WTC11 (cell line): ENCODE data around the gene VLDLR.

Source experiments
- CBFB ChIP-seq: sonication (generic); formaldehyde crosslinking; IDR thresholded peaks from 2 replicates; pipeline ENCODE4 v1.8.1; 2022; ENCODE audit warnings: mild to moderate bottlenecking, low read depth, missing genetic modification reagents
- CREM ChIP-seq: sonication (generic); formaldehyde crosslinking; IDR thresholded peaks from 2 replicates; pipeline ENCODE4 v1.8.1; 2022; ENCODE audit warnings: mild to moderate bottlenecking, missing genetic modification reagents, moderate library complexity
- KAT7 ChIP-seq: sonication (generic); formaldehyde crosslinking; IDR thresholded peaks from 2 replicates; pipeline ENCODE4 v1.8.1; 2023; ENCODE audit warnings: missing genetic modification reagents, mild to moderate bottlenecking, borderline replicate concordance
- SMAD3 ChIP-seq: sonication (generic); formaldehyde crosslinking; IDR thresholded peaks from 2 replicates; pipeline ENCODE4 v1.8.0; 2022; ENCODE audit warnings: missing genetic modification reagents, mild to moderate bottlenecking, borderline replicate concordance
- SOX15 ChIP-seq: fragments of 250-450 bp; sonication (Bioruptor Pico); IDR thresholded peaks from 2 replicates; pipeline ENCODE4 v1.9.0; 2021; ENCODE audit warnings: mild to moderate bottlenecking
- SP1 ChIP-seq: sonication (generic); formaldehyde crosslinking; conservative IDR thresholded peaks from 2 replicates; pipeline ENCODE4 v1.8.1; 2022; ENCODE audit warnings: missing genetic modification reagents
- ZNF263 ChIP-seq: sonication (generic); formaldehyde crosslinking; IDR thresholded peaks from 2 replicates; pipeline ENCODE4 v1.8.1; 2022; ENCODE audit warnings: low read depth, mild to moderate bottlenecking, moderate library complexity, missing genetic modification reagents
- TF ChIP-seq, protein P1 (sequence below): sonication (generic); formaldehyde crosslinking; IDR thresholded peaks from 2 replicates; pipeline ENCODE4 v1.8.0; 2022; ENCODE audit warnings: mild to moderate bottlenecking, missing genetic modification reagents
- TF ChIP-seq, protein P2 (sequence below): sonication (generic); formaldehyde crosslinking; IDR thresholded peaks from 2 replicates; pipeline ENCODE4 v1.8.0; 2023; ENCODE audit warnings: missing genetic modification reagents
- TF ChIP-seq, protein P3 (sequence below): sonication (generic); formaldehyde crosslinking; IDR thresholded peaks from 2 replicates; pipeline ENCODE4 v1.8.1; 2022; ENCODE audit warnings: mild to moderate bottlenecking, moderate library complexity, missing genetic modification reagents

DNA sequence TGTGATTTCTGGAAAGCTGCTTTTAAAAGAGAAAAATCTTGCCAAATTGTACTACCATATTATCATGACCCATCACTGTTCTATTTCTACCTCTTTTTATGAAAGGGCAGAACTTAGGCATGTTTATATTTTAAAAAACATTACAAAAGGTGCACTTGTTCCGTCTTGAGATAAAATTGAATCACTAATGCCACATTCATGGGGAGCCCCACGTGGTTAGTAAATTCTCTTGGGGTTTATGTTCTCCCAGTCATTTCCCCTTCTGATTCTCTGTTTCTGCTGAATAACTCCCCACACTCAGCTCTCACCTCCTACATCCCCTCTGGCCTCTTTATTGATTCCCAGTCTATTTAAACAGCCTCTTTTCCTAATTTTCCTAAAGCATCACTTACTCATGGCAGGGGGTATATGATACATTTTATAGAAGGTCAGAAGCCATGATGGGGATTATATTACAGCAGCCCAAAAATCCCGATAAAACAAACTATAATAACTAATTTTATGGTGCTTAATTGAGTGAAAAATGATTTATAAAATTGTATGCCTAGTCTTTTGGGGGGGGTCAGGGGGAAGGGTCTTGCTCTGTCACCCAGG, 19.7 kb upstream of the VLDLR start:
- TF ChIP-seq SP1 (CRISPR knock-in tag) = no peak
- TF ChIP-seq, protein P1, sequence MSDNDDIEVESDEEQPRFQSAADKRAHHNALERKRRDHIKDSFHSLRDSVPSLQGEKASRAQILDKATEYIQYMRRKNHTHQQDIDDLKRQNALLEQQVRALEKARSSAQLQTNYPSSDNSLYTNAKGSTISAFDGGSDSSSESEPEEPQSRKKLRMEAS (CRISPR knock-in tag) = no peak
- TF ChIP-seq ZNF263 (CRISPR knock-in tag) = no peak
- no peak for TF ChIP-seq CREM (CRISPR knock-in tag)
- no peak for TF ChIP-seq SOX15
- no peak for TF ChIP-seq KAT7
- TF ChIP-seq SMAD3 (CRISPR knock-in tag) = no peak
- no peak for TF ChIP-seq CBFB (CRISPR knock-in tag)
- TF ChIP-seq, protein P2, sequence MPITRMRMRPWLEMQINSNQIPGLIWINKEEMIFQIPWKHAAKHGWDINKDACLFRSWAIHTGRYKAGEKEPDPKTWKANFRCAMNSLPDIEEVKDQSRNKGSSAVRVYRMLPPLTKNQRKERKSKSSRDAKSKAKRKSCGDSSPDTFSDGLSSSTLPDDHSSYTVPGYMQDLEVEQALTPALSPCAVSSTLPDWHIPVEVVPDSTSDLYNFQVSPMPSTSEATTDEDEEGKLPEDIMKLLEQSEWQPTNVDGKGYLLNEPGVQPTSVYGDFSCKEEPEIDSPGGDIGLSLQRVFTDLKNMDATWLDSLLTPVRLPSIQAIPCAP (CRISPR knock-in tag) = no peak
- TF ChIP-seq, protein P3, sequence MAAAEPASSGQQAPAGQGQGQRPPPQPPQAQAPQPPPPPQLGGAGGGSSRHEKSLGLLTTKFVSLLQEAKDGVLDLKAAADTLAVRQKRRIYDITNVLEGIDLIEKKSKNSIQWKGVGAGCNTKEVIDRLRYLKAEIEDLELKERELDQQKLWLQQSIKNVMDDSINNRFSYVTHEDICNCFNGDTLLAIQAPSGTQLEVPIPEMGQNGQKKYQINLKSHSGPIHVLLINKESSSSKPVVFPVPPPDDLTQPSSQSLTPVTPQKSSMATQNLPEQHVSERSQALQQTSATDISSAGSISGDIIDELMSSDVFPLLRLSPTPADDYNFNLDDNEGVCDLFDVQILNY (CRISPR knock-in tag) = no peak
